HCT116 (cell line): ENCODE data around the gene NXT1. TPM values are rescaled to one million over a fixed set of nuclear protein-coding genes. Genes with fewer than 3 reads are reported as not detected.

Source experiments
- SIN3A ChIP-seq: IDR thresholded peaks from 2 replicates; pipeline ENCODE4 v1.6.1; 2012; ENCODE audit warnings: low read depth
- SP1 ChIP-seq: IDR thresholded peaks from 2 replicates; pipeline ENCODE4 v1.6.1; 2012; ENCODE audit warnings: low read depth
- ZNF274 ChIP-seq: fragments of 200-500 bp; sonication (Bioruptor generic); IDR thresholded peaks from 2 replicates; pipeline ENCODE4 v1.6.1; 2014; ENCODE audit warnings: mild to moderate bottlenecking, low read depth, low read length, inconsistent platforms
- total RNA-seq: library from RNA; stranded (reverse); gene quantifications from one replicate; pipeline ENCODE4 v1.2.1, GENCODE V29; 2021; ENCODE audit not compliant: unreplicated experiment
- TF ChIP-seq, protein P1 (sequence below): IDR thresholded peaks from 2 replicates; pipeline ENCODE4 v1.6.1; 2011; ENCODE audit warnings: mild to moderate bottlenecking, low read length, moderate library complexity; ENCODE audit not compliant: insufficient replicate concordance; ENCODE audit errors: extremely low read depth

NXT1 gene
- total RNA-seq, 1 experiment from 2014 or later: 29.9 TPM

DNA sequence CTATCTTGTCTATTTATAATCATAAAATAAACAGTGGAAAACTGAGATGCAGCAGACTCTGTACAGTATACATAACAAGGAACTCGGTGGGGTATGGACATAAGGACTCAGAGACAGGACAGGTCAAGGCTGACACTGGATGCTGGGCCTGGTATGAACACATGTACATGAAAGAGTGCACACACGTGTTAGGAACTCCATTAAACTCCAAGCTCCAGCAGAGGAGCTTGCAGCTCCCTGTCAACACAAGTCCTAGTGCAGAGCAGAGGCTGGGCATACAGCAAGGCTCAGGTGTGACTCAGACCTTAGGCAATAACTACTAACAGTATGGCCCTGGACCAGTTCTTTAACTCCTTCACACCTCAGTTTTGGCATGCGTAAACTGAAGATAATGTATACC, 53.6 kb downstream of the NXT1 start (continued):
- TF ChIP-seq, protein P1, sequence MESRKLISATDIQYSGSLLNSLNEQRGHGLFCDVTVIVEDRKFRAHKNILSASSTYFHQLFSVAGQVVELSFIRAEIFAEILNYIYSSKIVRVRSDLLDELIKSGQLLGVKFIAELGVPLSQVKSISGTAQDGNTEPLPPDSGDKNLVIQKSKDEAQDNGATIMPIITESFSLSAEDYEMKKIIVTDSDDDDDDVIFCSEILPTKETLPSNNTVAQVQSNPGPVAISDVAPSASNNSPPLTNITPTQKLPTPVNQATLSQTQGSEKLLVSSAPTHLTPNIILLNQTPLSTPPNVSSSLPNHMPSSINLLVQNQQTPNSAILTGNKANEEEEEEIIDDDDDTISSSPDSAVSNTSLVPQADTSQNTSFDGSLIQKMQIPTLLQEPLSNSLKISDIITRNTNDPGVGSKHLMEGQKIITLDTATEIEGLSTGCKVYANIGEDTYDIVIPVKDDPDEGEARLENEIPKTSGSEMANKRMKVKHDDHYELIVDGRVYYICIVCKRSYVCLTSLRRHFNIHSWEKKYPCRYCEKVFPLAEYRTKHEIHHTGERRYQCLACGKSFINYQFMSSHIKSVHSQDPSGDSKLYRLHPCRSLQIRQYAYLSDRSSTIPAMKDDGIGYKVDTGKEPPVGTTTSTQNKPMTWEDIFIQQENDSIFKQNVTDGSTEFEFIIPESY: no peak
- TF ChIP-seq ZNF274 (no peak), SIN3A (no peak), SP1 (no peak)

Other genes starting within 250 kb of the NXT1 start
- 10.4 TPM for gene GZF1, start 11.4 kb downstream of the NXT1 start, total RNA-seq
- 7.9 TPM for gene NAPB, start 70.7 kb downstream of the NXT1 start, total RNA-seq
- not detected for gene CSTL1, start 88.9 kb downstream of the NXT1 start, total RNA-seq
- not detected for gene CST11, start 102.1 kb downstream of the NXT1 start, total RNA-seq
- not detected for gene CST8, start 140.3 kb downstream of the NXT1 start, total RNA-seq
- not detected for gene CST9L, start 217.7 kb downstream of the NXT1 start, total RNA-seq